Measurements from ENCODE around the gene FSTL5. TPM values are rescaled to one million over a fixed set of nuclear protein-coding genes. Genes with fewer than 3 reads are reported as not detected.
A peak's percentile ranks its signal among the peaks of the same experiment; 100 is the strongest.

Gene FSTL5
- total and polyA plus RNA-seq, 5 donors, result 0.02 TPM; not detected in 4

DNA sequence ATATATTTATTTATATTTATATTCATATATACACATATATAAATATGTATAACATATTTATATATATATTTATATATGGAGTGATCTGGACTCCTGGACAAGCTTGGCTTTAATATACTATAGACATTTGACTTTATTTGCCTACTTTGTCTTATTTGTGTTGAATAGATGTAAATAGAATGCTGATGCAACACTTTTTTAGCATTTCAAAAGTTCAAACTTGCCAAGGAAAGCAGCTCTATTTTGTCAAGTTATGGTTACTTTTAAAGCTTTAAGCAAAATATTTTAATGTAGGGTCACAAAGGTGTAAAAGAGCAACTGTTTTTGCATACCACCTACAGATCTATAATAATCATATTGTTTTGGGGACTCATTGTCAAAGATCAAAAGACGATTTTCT is 61.1 kb downstream of the FSTL5 start:
- Histone ChIP-seq H3K4me1 (ENCODE audit: control insufficient read depth, insufficient read depth, low read length) (no peaks in the 10 kb centered on the region), H3K9me3 (ENCODE audit: control insufficient read depth, low read length) (no peaks in the 10 kb centered on the region), H3K27me3 (ENCODE audit: control insufficient read depth, insufficient read depth) (no peaks in the 10 kb centered on the region), H3K4me3 (ENCODE audit: low read length) (no peak overlapping the region), H3K27ac (ENCODE audit: low read length) (no peak overlapping the region)
- ATAC-seq (no peak), DNase-seq (no peak)
- 53% methylated on average over 1 of the region's 1 CpG for WGBS
- intact Hi-C loops (cut with DNase I), result no loop called here

DNA sequence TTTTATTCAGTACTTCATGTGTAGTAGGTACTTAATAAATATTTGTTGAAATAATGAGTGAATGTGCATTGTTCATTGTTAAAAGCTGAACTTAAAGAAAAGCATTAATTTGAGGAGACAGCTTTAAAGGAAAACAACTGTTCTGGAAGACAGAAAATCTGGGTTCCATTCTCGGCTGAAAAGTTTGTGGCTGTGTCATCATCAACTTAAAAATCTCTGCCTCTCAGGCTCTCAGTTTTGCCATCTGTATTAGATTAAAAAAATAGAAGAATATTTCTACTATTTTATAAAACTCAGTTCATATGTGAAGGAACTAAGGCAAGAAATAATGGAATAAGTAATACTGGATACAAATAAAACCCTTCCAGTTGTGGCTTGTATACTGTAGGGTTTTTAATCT is 62.5 kb downstream of the FSTL5 start:
- ATAC-seq (no peak), DNase-seq (no peak)
- no peak overlapping the region for H3K27ac ChIP-seq (ENCODE audit: low read length)
- no peak overlapping the region for H3K4me3 ChIP-seq (ENCODE audit: low read length)
- H3K9me3 ChIP-seq (ENCODE audit: control insufficient read depth, low read length), result no peaks in the 10 kb centered on the region
- no peaks in the 10 kb centered on the region for H3K27me3 ChIP-seq (ENCODE audit: control insufficient read depth, insufficient read depth)
- H3K4me1 ChIP-seq (ENCODE audit: control insufficient read depth, insufficient read depth, low read length), result no peaks in the 10 kb centered on the region
- intact Hi-C loops (cut with DNase I), result no loop called here
- WGBS, result 68% methylated on average over 1 of the region's 1 CpG

DNA sequence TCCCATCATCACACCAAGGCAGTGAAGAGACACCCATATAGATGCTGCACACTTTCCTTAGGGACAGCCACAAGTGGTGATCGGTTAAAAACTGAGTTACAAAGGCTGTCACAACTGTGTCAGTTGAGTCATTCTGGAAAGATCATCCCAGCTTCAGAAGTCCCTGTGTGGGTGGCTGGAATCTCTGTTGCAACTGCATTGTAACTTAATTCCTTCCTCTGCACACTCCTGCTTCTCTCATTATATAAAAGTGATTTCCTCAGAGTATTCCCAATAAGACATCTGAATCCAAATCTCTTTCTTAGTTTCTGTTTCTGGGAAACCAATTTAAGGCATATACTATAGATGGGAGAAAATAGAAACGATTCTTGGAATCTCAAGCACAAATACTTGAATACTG is 88.1 kb downstream of the FSTL5 start:
- H3K27me3 ChIP-seq (ENCODE audit: control insufficient read depth, insufficient read depth), result no peaks in the 10 kb centered on the region
- H3K9me3 ChIP-seq (ENCODE audit: control insufficient read depth, low read length), result no peaks in the 10 kb centered on the region
- H3K4me1 ChIP-seq (ENCODE audit: control insufficient read depth, insufficient read depth, low read length), result no peaks in the 10 kb centered on the region
- DNase-seq (no peak), ATAC-seq (no peak)
- no peak overlapping the region for H3K4me3 ChIP-seq (ENCODE audit: low read length)
- WGBS, result 62% methylated on average over 2 of the region's 2 CpGs
- intact Hi-C loops (cut with DNase I), result no loop called here
- no peak overlapping the region for H3K27ac ChIP-seq (ENCODE audit: low read length)

DNA sequence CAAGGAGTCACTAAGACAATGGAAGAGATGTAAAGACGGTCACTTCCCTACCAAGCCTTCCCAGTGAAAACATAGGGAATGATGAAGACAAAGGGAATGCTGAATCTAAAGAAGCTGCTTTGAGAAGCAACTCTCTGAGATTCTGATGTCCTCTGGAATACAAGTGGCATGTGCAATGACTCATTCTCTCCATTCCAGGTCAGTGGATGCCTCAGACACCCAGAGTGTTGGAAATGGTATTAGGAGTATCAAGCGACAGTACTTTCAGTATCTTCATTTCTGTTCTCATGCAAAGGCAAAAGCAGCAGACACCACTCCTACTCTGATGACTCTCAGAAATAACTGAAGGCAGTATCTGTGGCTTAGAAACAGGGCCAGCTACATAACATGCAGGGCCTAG is 102.6 kb downstream of the FSTL5 start:
- ATAC-seq, result no peak

DNA sequence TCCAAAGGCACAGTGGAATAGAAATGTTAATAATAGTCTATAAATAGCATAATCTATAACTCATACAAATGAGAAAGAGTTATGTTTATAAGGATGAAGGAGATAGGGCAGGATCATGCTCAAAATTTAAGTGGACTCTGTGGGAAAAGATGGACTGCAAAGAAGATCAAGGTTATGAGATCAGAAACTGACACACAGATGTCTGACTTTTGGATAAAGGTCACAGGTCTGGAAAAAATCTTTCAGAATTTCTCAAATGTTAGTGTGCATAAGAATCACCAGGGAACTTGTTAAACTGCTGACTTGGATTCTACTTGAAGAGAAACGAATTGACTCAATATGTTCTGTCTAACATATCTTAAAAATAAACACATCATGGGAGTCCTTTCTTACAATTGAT is 104.1 kb downstream of the FSTL5 start:
- intact Hi-C loops (cut with DNase I), result no loop called here

More for the DNA sequence above, 102.6 kb downstream of the FSTL5 start:
- 70% methylated on average over 2 of the region's 2 CpGs for WGBS
- intact Hi-C loops (cut with DNase I), result no loop called here
- DNase-seq, result no peak
- Histone ChIP-seq H3K4me3 (ENCODE audit: low read length) (no peak overlapping the region), H3K27ac (ENCODE audit: low read length) (no peak overlapping the region), H3K9me3 (ENCODE audit: control insufficient read depth, low read length) (no peaks in the 10 kb centered on the region), H3K4me1 (ENCODE audit: control insufficient read depth, insufficient read depth, low read length) (no peaks in the 10 kb centered on the region), H3K27me3 (ENCODE audit: control insufficient read depth, insufficient read depth) (no peaks in the 10 kb centered on the region)

DNA sequence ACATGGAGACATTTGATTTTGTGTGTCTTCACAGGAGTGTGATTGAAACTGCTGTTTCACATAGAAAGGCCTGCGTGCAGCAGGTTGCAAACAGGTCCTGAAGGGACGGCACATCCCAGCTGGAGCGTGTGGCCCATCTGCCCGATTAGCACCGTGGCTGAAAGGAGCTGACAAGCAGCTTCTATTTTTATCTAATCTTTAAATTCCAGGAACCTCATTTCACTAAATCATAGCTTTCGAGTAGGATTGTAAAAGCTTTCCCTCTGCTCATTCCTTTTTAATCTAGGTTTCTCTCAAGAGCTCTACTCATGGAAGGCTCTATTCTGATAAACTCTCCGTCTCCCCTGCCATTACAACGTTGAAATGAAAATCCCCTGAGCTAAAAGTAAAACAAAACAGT is 106.8 kb downstream of the FSTL5 start:
- WGBS, result 17% methylated on average over 8 of the region's 8 CpGs
- no peaks in the 10 kb centered on the region for H3K4me1 ChIP-seq (ENCODE audit: control insufficient read depth, insufficient read depth, low read length)
- intact Hi-C loops (cut with DNase I), result no loop called here
- H3K27ac ChIP-seq (ENCODE audit: low read length), result no peak overlapping the region
- no peak for ATAC-seq
- peak in 2 of 3 donors; percentile 10 to 41 for DNase-seq
- no peak overlapping the region for H3K4me3 ChIP-seq (ENCODE audit: low read length)
- no peaks in the 10 kb centered on the region for H3K27me3 ChIP-seq (ENCODE audit: control insufficient read depth, insufficient read depth)
- no peaks in the 10 kb centered on the region for H3K9me3 ChIP-seq (ENCODE audit: control insufficient read depth, low read length)

More for the DNA sequence above, 104.1 kb downstream of the FSTL5 start:
- no peak overlapping the region for H3K4me3 ChIP-seq (ENCODE audit: low read length)
- 55% methylated on average over 1 of the region's 1 CpG for WGBS
- ATAC-seq (no peak), DNase-seq (no peak)
- H3K4me1 ChIP-seq (ENCODE audit: control insufficient read depth, insufficient read depth, low read length), result no peaks in the 10 kb centered on the region
- H3K9me3 ChIP-seq (ENCODE audit: control insufficient read depth, low read length), result no peaks in the 10 kb centered on the region
- H3K27ac ChIP-seq (ENCODE audit: low read length), result no peak overlapping the region
- H3K27me3 ChIP-seq (ENCODE audit: control insufficient read depth, insufficient read depth), result no peaks in the 10 kb centered on the region

DNA sequence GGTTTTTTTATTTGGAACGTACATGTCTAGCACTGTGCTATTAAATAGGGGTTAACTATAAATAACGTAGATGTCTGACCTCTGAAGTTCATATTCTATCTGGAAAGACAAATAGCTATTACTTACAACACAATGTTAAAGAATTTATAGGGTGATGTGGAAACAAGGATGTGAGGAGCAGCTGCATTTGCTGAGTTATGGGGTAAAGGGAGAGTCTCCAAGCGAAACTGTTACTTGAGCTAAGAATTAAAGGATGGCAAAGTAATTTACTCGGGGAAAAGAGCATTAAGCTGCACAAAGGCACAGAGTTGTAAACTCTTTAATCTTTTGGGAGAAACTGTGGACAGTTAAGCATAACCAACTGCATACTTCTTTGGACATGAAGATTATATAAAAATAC is 117.7 kb downstream of the FSTL5 start:
- no peaks in the 10 kb centered on the region for H3K4me1 ChIP-seq (ENCODE audit: control insufficient read depth, insufficient read depth, low read length)
- DNase-seq (no peak), ATAC-seq (no peak)
- H3K27ac ChIP-seq (ENCODE audit: low read length), result no peak overlapping the region
- H3K9me3 ChIP-seq (ENCODE audit: control insufficient read depth, low read length), result no peaks in the 10 kb centered on the region
- H3K27me3 ChIP-seq (ENCODE audit: control insufficient read depth, insufficient read depth), result no peaks in the 10 kb centered on the region
- intact Hi-C loops (cut with DNase I), result no loop called here
- H3K4me3 ChIP-seq (ENCODE audit: low read length), result no peak overlapping the region
- WGBS, result 52% methylated on average over 4 of the region's 4 CpGs

DNA sequence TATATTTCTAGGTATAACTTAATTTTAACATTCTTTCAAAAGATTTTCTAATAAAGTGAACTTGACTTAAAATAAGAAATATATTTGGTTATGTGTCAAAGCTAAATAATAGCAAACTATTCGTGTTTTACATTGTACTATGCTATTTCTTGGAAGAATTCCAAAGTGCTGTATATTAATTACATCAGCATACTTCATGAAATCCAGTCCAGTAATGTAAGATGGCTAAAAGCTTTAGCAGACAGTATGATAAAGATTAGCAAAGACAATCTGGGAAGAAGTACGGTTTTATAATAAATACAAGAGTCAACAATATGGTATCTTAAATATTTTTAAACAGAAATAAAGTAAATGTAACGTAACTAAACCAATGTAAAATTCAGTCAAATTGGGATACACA is 125.7 kb downstream of the FSTL5 start:
- ATAC-seq, result no peak
- H3K4me3 ChIP-seq (ENCODE audit: low read length), result no peak overlapping the region

DNA sequence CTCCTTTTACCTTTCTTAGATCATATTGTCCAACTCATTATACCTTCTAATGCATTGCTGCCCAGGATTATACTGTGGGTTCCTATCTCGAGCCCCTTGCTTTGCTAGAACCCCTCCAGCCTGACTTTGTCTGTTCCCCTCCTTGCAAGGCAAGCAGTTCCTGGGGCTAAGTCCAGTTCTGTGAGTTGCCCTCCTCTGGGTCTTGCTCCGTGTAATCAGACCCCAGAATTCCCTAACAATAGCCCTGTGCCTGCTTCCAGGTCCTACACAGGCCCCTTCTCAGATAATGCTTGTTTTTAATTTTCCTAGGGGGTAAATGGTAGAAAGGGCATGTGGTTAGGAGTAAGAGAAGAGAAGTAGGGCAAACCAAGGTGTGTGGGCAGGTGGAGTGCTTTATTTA is 145.9 kb downstream of the FSTL5 start:
- ATAC-seq (no peak), DNase-seq (no peak)
- H3K4me3 ChIP-seq (ENCODE audit: low read length), result no peak overlapping the region
- no peaks in the 10 kb centered on the region for H3K27me3 ChIP-seq (ENCODE audit: control insufficient read depth, insufficient read depth)
- no peaks in the 10 kb centered on the region for H3K4me1 ChIP-seq (ENCODE audit: control insufficient read depth, insufficient read depth, low read length)
- WGBS, result 63% methylated on average over 2 of the region's 2 CpGs
- no peak overlapping the region for H3K27ac ChIP-seq (ENCODE audit: low read length)
- H3K9me3 ChIP-seq (ENCODE audit: control insufficient read depth, low read length), result no peaks in the 10 kb centered on the region
- intact Hi-C loops (cut with DNase I), result no loop called here

More for the DNA sequence above, 125.7 kb downstream of the FSTL5 start:
- Histone ChIP-seq H3K27ac (ENCODE audit: low read length) (no peak overlapping the region), H3K9me3 (ENCODE audit: control insufficient read depth, low read length) (no peaks in the 10 kb centered on the region), H3K4me1 (ENCODE audit: control insufficient read depth, insufficient read depth, low read length) (no peaks in the 10 kb centered on the region), H3K27me3 (ENCODE audit: control insufficient read depth, insufficient read depth) (no peaks in the 10 kb centered on the region)
- no peak for DNase-seq
- intact Hi-C loops (cut with DNase I), result no loop called here
- WGBS, result 53% methylated on average over 3 of the region's 3 CpGs

DNA sequence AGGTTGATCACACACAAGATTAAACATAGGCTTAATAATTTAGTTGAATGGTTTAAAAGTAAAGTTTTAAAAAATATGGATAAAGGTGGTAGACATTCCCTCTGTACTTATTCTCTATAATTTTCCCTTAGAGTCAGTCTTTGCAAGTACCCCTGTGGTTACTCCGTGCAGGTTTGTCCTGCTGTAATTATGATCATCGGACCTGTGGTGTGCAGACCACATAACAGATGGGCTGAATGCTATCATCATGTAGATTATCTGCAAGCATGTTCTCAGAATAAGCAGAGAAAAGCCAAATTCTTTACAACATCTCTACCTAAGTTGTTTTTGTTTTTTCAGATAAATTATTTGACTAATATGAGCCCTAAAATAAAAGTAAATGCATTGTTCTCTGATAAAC is 146.8 kb downstream of the FSTL5 start:
- H3K9me3 ChIP-seq (ENCODE audit: control insufficient read depth, low read length), result no peaks in the 10 kb centered on the region
- no peaks in the 10 kb centered on the region for H3K4me1 ChIP-seq (ENCODE audit: control insufficient read depth, insufficient read depth, low read length)
- no peaks in the 10 kb centered on the region for H3K27me3 ChIP-seq (ENCODE audit: control insufficient read depth, insufficient read depth)
- intact Hi-C loops (cut with DNase I), result no loop called here
- no peak overlapping the region for H3K27ac ChIP-seq (ENCODE audit: low read length)
- no peak overlapping the region for H3K4me3 ChIP-seq (ENCODE audit: low read length)
- no peak for DNase-seq
- WGBS, result 81% methylated on average over 2 of the region's 2 CpGs
- no peak for ATAC-seq

DNA sequence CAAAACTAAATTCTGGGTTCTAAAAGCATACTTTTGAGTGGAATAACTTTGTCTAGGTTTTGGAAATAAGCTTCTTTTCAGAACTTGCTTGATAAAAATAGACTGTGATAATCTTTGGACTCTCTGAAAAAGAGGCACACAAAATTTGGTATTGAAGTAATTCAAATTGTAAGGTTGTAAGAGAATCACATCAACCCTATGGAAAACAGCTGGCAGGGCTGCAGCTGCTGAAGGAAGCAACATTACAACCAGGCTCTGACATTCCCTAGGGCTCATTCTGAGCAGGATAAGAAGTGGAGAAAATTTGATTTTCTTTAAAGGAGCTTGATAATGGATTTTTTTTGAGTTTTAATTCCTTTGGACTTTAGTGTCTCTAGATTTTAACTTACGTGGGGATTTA is 147.6 kb downstream of the FSTL5 start:
- intact Hi-C loops (cut with DNase I), result no loop called here
- ATAC-seq, result no peak
- DNase-seq, result no peak

DNA sequence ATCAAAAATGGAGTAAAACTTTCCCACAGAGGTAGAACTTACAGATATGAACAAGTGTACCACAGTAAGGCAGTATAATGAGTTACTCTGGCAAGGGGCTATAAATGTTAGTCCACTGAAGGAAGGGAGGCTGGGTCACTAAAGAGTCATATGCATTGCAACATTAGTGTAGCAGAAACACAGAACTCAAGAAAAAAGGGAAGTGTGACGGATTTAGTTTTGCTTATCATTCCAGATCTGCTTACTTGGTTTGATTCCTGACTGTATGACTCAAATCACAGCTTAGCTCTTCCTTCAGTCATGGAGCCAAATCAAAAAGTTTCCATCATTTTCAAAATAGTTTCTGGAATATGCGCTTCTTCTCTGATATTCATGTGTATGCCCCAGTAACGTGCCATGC is 148.7 kb downstream of the FSTL5 start:
- Histone ChIP-seq H3K9me3 (ENCODE audit: control insufficient read depth, low read length) (no peaks in the 10 kb centered on the region), H3K27me3 (ENCODE audit: control insufficient read depth, insufficient read depth) (no peaks in the 10 kb centered on the region), H3K4me3 (ENCODE audit: low read length) (no peak overlapping the region), H3K4me1 (ENCODE audit: control insufficient read depth, insufficient read depth, low read length) (no peaks in the 10 kb centered on the region), H3K27ac (ENCODE audit: low read length) (no peak overlapping the region)
- no peak for ATAC-seq
- DNase-seq, result no peak
- 67% methylated on average over 3 of the region's 3 CpGs for WGBS
- intact Hi-C loops (cut with DNase I), result no loop called here

More for the DNA sequence above, 147.6 kb downstream of the FSTL5 start:
- Histone ChIP-seq H3K9me3 (ENCODE audit: control insufficient read depth, low read length) (no peaks in the 10 kb centered on the region), H3K27me3 (ENCODE audit: control insufficient read depth, insufficient read depth) (no peaks in the 10 kb centered on the region), H3K27ac (ENCODE audit: low read length) (no peak overlapping the region), H3K4me1 (ENCODE audit: control insufficient read depth, insufficient read depth, low read length) (no peaks in the 10 kb centered on the region), H3K4me3 (ENCODE audit: low read length) (no peak overlapping the region)
- WGBS, result 0% methylated on average over 1 of the region's 1 CpG

Data from right cardiac atrium (tissue), 5 donors.